Measurements from ENCODE around the gene METTL27.
A peak's percentile ranks its signal among the peaks of the same experiment; 100 is the strongest.
"Not testable (repeated sequence)": the region's sequence is repeated elsewhere in the genome, so short reads cannot be mapped to it uniquely, and the experiment has no call there.

The METTL27 gene

DNA sequence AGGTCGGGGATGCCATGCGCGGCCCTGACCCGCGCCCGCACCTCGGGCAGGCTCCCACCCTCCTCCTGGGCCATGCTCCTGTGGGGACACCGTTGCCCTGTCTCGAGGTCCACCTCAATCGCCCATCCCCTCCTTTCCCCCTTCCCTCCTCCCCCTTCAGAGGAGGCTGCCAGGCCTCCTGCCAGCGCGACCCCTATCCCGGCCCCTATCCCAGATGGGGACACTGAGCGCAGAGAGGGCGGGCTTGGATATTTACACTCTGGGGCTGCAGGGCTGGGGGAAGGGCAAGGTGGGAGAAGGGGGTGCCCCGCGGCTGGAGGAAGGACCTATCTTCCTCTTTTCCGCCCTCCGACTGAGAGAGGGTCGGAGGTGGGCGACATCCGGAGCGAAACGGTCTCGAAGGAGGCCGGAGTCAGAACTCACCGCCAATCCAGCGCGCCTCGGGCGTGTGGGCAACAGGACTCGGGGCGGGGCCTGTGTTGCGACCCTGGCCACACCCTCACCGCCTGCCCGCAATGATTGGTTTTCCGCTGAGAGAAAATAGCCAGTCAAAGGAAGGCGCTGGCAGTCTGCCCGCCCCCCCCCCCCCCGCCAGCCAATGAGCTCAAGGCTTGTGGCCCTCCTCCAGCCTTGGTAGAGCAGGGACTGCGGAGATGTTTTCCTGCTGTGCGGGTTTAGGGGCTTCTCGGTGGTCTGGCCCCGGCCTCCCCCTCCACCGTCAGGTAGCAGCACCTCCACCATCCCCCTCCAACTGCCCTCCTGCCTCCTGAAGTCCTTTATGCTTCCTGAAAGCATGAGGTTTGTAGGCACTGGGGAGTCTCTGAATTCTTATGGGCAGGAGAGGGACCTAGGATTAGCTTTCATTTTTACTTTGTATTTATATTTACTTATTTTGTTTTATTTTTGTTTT lies at the start of gene METTL27:
Gene METTL27 (minus strand): TSS at position 450 of the 910 bp plus-strand sequence. CDS start 376 bp downstream, at position 74.
- peak; percentile 95 for DNase-seq (ENCODE audit: low spot score)

DNA sequence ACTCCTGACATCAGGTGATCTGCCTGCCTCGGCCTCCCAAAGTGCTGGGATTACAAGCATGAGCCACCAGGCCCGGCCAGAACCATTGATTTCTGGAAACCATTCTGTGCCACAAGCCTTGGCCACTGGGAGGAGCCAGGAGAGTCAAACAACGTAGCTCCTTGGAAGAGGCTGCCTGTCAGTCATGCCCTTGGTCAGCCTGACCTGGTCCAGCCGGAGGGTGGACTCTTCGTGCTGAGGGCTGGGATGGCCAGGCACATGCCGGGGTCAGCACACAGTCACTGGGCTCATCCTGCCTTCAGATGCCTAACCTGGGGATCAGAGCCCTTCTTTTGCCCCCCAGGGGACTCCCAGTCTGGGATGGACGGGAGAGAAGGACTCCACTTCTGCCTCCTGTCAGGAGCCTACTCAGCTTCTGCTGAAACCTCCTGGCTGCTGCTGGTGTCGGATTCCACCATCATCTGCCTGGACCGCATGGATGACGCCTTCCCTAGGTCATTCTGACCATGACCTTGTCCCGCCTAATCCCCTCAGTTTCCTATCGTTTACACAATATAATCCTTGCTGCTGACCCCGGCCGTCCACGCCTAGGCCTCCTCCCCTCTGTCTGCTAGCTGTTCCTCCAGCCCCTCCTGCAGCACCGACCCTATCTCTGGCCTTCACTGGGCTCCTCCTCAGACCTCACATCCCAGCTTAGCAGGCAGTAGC lies 49.0 kb upstream of the METTL27 start:
- DNase-seq (ENCODE audit: low spot score) = peak; percentile 5

- no peak for DNase-seq (ENCODE audit: low spot score)
These were observed 48.3 kb upstream of the METTL27 start for GRCh38 chr7:73890555-73891147.

DNA sequence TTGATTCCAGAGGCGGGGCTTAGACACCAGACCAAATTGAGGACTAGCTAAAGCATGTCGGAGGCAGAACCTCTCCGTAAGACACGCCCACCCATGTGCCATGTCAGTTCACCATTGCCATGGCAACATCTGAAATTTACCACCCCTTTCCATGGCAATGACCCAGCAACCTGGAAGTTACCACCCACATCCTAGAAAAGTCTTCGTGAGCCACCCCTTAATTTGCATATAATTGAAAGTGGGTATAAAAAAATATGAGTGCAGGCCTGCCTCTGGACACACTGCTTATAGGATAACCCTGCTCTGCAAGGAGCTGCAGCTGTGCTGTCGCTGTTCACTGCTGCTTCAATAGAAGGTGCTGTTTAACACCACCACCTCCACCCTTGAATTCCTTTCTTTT lies 46.6 kb upstream of the METTL27 start:
- no peak for DNase-seq (ENCODE audit: low spot score)

GRCh38 chr7:73887762-73888161 lies 45.4 kb upstream of the METTL27 start:
- DNase-seq (ENCODE audit: low spot score) = no peak

GRCh38 chr7:73885975-73886798 lies 43.9 kb upstream of the METTL27 start:
- DNase-seq (ENCODE audit: low spot score) = no peak

DNA sequence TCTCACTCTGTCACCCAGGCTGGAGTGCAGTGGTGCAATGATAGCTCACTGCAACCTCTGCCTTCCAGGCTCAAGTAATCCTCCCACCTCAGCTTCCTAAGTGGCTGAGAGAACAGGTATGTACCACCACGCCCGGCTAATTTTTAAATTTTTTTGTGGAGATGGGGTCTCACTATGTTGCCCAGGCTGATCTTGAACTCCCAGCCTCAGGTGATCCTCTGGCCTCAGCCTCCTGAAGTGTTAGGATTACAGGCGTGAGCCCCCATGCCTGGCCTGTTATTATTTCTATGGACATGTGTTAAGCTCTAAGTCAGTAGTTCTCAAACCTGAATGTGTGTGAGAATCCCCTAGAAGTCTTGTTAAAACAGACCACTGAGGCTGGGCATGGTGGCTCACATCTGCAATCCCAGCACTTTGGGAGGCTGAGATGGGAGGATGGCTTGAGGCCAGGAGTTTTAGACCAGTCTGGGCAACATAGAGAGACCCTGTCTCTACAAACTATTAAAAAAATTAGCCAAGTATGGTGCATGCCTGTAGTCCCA lies 43.2 kb upstream of the METTL27 start:
- DNase-seq (ENCODE audit: low spot score) = no peak

GRCh38 chr7:73884867-73885422 lies 42.6 kb upstream of the METTL27 start:
- DNase-seq (ENCODE audit: low spot score) = not testable (repeated sequence)

- DNase-seq (ENCODE audit: low spot score) = no peak
These were observed 39.7 kb upstream of the METTL27 start for GRCh38 chr7:73882047-73882402.

DNA sequence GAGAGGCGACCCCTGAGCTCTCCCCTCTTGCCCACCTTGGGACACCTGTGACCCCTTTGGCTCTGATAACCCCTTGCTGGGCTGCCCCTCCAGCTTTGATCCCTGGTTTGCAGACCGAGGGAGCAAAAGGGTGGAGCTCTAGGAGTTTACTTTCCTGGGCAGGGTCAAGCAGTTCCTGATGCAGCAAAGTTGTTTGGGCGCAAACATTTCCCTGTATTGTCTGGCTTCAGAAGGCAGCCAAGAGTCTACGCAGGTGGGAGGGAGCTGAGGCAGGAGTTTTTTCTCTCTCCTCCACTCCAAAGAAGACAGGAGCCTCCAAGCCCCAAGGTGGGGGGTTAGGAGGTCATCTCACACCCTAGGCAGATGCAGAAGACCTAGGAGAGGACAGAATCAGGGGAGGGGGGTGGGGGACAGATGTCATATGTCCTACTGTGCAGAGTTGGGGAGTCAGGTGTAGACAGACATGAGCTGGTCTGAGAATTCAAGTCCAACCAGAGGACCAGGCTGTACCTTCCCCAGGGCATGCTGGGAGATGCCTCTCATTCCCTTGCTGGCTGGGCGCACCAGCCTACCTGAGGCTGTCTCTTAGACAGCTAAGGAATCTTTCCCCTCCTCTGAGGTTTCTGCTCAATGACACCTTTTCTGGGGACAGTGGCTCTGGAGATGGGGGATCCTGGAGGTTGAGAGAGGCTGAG lies 39.2 kb upstream of the METTL27 start:
- DNase-seq (ENCODE audit: low spot score) = no peak

GRCh38 chr7:73880755-73881328 lies 38.5 kb upstream of the METTL27 start:
- no peak for DNase-seq (ENCODE audit: low spot score)

DNA sequence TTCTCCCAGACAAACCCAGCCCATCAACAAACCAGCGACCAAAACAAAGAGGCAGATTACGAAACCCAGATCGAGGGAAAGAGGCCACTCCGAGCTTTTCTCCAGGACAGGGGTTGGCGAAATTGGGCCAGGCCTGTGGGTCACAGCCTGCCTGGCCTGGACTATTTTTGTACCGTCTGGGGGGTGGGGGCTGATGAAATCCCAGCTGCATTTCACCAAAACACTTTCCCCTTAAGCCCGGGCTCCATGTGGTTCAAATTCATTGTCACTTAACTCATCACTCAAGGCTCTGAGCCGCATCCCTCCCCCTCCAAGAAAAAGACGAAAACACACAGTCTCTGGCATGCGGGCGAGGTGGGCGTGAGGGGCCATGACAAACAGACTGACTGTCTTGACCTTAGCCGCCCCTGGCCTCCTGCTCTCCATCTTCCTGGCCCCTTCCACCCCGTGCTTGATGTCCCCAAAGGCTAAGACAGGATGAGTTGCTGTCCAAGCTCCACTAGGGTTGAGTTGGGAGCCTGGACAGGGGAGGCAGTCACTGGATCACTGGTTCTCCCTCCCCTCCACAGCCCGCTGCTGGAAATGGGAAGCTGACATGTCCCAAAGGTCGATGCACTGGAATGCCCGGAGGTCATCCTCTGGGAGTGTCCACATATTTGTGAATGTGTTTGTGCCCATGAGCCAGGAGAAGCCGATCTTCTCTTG lies 37.8 kb upstream of the METTL27 start:
- DNase-seq (ENCODE audit: low spot score) = no peak

- DNase-seq (ENCODE audit: low spot score) = no peak
These were observed 34.7 kb upstream of the METTL27 start for GRCh38 chr7:73876973-73877372.

DNA sequence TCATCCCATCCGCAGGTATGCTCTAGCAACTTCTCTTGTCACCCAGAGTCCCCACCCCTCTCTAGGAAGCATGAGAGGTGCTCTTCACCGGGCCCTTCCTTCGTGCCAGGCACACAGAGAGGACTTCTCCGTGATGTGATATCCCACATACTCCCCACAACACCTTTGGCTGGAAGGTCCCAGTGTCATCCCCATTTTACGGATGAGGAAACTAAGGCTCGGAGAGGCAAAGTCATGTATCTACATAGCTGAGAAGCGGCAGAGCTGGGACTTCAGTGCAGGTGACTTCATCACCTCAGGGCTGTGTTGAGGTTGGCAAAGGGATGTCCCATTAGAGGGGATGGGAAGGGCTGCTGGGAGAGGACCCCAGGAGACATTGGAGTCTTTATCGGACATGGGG lies 34.0 kb upstream of the METTL27 start:
- DNase-seq (ENCODE audit: low spot score) = no peak

DNA sequence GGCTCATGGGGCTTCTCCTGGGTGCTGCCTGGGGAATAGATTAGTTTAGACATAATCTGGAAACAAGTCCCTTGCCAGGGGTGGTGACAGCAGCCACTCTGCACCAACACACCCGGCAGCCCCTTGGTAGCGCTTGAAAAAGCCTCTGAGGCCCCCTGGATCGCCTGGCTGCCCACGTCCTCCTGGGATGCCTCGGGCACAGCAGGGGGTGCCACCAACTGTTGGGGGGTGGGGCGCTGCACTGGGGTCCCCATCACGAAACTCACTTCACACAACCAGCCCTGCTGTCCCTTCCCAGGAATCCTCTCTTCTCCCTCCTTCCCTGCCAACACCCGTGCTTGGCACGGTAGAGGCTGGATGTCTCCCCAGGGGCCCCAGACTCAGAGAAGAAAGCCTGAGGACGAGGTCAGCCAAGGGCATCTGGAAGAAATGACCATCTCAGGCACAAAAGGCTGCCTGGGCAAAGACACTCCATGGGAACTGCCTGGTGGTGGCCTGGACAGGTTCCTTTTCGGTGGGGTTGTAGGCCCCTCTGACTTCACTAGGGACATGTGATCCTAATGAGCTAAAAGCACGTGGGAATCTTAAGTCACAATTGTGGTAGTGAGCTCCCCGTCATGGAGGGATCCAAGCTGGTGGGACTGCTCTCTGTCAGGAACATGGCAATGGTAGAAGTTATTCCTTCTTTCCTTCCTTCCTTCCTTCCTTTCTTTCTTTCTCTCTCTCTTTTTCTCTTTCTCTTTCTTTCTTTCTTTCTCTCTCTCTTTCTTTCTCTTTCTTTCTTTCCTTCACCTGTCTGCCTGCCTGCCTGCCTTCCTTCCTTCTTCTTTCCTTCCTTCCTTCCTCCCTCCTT lies 30.0 kb upstream of the METTL27 start:
- DNase-seq (ENCODE audit: low spot score) = no peak

- no peak for DNase-seq (ENCODE audit: low spot score)
These were observed 29.1 kb upstream of the METTL27 start for GRCh38 chr7:73871163-73872011.

- no peak for DNase-seq (ENCODE audit: low spot score)
These were observed 27.8 kb upstream of the METTL27 start for GRCh38 chr7:73870041-73870492.

All from cerebellar cortex (tissue), 1 donor.